ENCODE measurements around the gene E4F1.

DNA sequence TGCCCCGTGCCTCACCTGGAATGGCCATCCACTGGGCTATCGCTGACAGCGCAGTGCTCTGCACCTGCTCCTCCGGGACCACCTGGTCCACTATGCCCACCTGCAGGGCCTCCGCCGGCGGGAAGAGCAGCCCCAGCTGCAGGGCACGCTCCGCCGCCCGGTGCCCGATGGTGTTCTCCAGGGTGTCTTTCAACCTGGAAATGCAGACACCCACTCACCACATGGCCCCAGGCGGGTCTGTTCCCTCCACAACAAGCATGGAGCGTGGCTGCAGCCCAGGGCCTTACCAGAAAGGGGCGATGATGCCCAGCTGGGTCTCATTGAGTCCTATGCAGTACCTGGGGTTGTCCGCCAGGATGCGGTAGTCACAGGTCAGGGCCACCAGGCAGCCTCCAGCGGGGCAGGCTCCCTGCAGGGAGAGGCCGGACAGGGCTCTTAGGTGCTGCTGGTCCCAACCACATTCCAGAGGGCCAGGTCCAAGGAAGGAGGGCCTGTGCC is 19.7 kb downstream of the E4F1 start:
- TF ChIP-seq, protein P1, sequence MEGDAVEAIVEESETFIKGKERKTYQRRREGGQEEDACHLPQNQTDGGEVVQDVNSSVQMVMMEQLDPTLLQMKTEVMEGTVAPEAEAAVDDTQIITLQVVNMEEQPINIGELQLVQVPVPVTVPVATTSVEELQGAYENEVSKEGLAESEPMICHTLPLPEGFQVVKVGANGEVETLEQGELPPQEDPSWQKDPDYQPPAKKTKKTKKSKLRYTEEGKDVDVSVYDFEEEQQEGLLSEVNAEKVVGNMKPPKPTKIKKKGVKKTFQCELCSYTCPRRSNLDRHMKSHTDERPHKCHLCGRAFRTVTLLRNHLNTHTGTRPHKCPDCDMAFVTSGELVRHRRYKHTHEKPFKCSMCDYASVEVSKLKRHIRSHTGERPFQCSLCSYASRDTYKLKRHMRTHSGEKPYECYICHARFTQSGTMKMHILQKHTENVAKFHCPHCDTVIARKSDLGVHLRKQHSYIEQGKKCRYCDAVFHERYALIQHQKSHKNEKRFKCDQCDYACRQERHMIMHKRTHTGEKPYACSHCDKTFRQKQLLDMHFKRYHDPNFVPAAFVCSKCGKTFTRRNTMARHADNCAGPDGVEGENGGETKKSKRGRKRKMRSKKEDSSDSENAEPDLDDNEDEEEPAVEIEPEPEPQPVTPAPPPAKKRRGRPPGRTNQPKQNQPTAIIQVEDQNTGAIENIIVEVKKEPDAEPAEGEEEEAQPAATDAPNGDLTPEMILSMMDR (conservative IDR thresholded peaks at IDR 0.05; ENCODE audit: low read depth, low read length): 0 out of 2 replicates have a peak, but pooled peaks have one; percentile 11
- TF ChIP-seq EZH2phosphoT487 (IDR thresholded peaks at IDR 0.05; ENCODE audit: borderline replicate concordance, low read length) (no peak), EZH2 (IDR thresholded peaks at IDR 0.05; ENCODE audit: low read length, unreplicated experiment) (no peak)
